Right lobe of liver (tissue), 4 donors: ENCODE data around the gene PROX1.

ENCODE experiments used
- CTCF ChIP-seq, 4 donors: fragments of 200-600 bp in 3 of 4; fragments of 450-650 bp in 1 of 4; IDR thresholded peaks; one replicate each; pipeline versions ENCODE4 v1.5.1 to v1.8.0; 2016 to 2022; ENCODE audit warnings: antibody characterized with exemption in 4 of 4, mild to moderate bottlenecking in 2 of 4
- POLR2A ChIP-seq: fragments of 450-650 bp; IDR thresholded peaks from one replicate; pipeline ENCODE4 v1.6.1; 2017; ENCODE audit warnings: antibody characterized with exemption, mild to moderate bottlenecking
- donor health status: DM: no; HTN: no; CAD: no.
- donor health status: DM: no; HTN: no; CAD: no.
- donor health status: DM: no; HTN: yes; CAD: no.

DNA sequence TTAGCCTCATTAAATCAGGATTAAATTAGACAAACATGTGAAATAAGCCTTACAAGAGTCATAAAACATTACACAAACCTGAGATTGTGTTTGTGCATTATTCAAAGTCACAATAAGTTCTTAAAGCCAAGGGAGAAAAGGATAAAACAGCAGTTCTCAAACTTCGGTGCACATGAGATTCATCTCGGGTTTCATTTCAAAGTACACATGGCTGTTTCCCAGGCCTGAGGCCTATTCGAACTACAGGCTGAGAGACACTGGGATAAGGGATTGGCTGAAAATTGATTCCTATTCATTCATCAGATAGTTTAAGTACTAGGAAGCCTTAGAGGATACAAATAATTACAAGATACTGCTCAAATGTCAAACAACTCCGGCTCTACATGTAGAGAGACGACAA lies 35.9 kb upstream of the PROX1 start:
- TF ChIP-seq CTCF (IDR thresholded peaks at IDR 0.05) (no peak), POLR2A (no peak)
